Activated naive CD8-positive, alpha-beta T cell treated with anti-CD3 and anti-CD28 coated beads for 36 hours (primary cell): ENCODE data around the gene ITGBL1. TPM values are rescaled to one million over a fixed set of nuclear protein-coding genes. Genes with fewer than 3 reads are reported as not detected.

Experiments
- DNase-seq: peaks from one replicate; pipeline ENCODE4 v3.0.0; 2021
- H3K27ac Mint-ChIP-seq: one replicate; pipeline ENCODE4 v1.8.0; 2022; ENCODE audit warnings: mild to moderate bottlenecking, moderate library complexity, mixed read lengths
- H3K27me3 Mint-ChIP-seq: one replicate; pipeline ENCODE4 v1.8.0; 2022; ENCODE audit warnings: mild to moderate bottlenecking, mixed read lengths
- H3K36me3 Mint-ChIP-seq: one replicate; pipeline ENCODE4 v1.8.0; 2021; ENCODE audit warnings: mild to moderate bottlenecking, mixed read lengths
- H3K4me1 Mint-ChIP-seq: one replicate; pipeline ENCODE4 v1.8.0; 2021; ENCODE audit warnings: mixed read lengths
- H3K4me3 Mint-ChIP-seq: one replicate; pipeline ENCODE4 v1.8.0; 2022; ENCODE audit warnings: mild to moderate bottlenecking, moderate library complexity, mixed read lengths
- H3K9me3 Mint-ChIP-seq: one replicate; pipeline ENCODE4 v1.8.0; 2022; ENCODE audit warnings: mixed read lengths
- total RNA-seq, 2 experiments: library from RNA; stranded (reverse); gene quantifications; one replicate each; pipeline ENCODE4 v1.2.3, GENCODE V29; 2021

Gene ITGBL1
- total RNA-seq, 2 experiments from 2014 or later: not detected

DNA sequence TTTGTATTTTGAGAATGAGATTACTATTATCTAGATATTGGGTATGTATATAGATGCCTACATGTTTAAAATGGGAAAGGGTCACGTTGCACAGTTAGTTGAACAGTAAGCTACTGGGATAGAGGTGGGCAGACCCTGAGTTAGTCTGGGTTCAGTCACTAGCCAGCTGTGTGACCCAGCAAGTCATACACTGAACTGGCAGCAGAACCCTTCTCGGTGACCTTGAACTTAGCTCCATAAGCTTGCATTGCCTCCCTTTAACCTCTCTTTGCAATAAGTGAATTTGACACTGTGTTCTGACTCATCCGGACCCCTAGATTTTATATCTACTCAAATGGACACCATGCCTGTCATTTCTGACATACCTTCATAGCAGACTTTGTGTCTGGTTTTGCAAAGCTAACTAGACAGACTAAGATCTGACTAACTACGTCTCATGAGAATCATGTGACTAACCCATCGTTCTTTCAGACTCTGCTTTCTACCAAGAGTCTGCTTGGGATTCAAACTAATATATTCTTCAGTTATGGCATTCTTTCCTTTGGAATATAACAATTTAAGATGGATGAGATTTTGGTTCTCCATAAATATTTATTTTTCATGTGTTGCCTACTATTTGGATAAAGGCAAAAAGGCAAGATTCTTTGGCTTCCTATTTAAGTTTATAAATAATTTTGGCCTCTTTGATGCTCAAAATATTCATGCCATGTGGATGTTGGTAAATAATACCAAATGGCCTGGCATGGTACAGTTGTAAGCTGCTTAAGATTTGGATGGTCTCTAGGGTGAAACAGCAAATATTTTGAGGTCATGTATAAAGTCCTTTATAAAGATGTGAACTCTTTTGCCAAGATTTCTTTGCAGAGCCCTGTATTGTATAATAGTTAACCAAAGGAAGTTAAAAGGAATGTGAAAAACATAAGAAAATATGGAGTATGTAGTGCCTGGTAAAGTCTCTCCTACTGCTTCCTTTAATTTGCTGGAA lies 159.3 kb downstream of the ITGBL1 start:
- Mint-ChIP-seq H3K27ac (no peak overlapping the region), H3K4me3 (no peak overlapping the region), H3K9me3 (no peaks in the 10 kb centered on the region), H3K4me1 (no peaks in the 10 kb centered on the region), H3K36me3 (no peaks in the 10 kb centered on the region), H3K27me3 (peaks cover 13% of the 10 kb centered on the region)
- no peak for DNase-seq

DNA sequence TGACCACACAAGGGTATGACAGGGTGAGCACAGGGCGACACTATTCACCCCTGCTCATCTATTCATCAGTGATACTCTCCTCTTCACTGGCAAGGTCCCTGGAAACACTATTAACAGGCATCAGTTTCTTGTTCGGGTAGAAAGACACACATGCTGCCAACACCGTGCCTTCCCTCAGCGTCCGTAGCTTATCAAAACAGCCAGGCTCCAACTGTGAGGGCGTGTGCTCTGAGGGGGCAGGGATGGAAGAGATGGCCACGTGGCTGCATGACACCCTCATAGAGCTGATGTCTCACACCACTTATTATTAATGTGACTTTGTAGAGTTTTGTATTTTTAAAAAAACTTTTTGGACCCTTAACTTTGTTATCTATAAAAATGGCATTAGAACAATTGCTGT lies 160.3 kb downstream of the ITGBL1 start:
- Mint-ChIP-seq H3K27ac (no peak overlapping the region), H3K27me3 (peaks cover 11% of the 10 kb centered on the region), H3K4me1 (no peaks in the 10 kb centered on the region), H3K4me3 (no peak overlapping the region), H3K36me3 (no peaks in the 10 kb centered on the region), H3K9me3 (no peaks in the 10 kb centered on the region)
- no peak for DNase-seq

DNA sequence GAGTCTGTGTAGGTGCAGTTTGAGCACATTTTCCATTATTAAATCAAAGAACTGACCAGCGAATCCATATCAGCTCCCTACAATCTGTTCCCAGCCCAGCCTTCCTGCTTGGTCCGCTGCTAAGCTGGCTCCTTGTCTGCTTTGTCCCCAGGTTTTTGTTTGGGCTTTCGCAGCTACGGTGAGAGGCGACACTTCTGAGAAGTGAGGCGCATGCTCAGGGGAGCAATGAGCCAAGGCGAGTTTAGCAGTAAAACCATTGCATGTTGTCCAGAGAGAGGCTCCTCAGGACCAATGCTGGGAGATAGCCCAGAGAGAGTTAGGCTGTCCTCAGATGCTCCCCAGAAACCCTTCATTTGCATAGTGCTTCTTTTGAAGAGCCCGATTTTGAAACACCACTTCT lies 162.0 kb downstream of the ITGBL1 start:
- DNase-seq: no peak
- H3K27me3 Mint-ChIP-seq: peaks cover 8% of the 10 kb centered on the region
- no peaks in the 10 kb centered on the region for H3K9me3 Mint-ChIP-seq
- H3K27ac Mint-ChIP-seq: no peak overlapping the region
- no peaks in the 10 kb centered on the region for H3K36me3 Mint-ChIP-seq
- H3K4me1 Mint-ChIP-seq: peaks cover 5% of the 10 kb centered on the region
- no peak overlapping the region for H3K4me3 Mint-ChIP-seq

DNA sequence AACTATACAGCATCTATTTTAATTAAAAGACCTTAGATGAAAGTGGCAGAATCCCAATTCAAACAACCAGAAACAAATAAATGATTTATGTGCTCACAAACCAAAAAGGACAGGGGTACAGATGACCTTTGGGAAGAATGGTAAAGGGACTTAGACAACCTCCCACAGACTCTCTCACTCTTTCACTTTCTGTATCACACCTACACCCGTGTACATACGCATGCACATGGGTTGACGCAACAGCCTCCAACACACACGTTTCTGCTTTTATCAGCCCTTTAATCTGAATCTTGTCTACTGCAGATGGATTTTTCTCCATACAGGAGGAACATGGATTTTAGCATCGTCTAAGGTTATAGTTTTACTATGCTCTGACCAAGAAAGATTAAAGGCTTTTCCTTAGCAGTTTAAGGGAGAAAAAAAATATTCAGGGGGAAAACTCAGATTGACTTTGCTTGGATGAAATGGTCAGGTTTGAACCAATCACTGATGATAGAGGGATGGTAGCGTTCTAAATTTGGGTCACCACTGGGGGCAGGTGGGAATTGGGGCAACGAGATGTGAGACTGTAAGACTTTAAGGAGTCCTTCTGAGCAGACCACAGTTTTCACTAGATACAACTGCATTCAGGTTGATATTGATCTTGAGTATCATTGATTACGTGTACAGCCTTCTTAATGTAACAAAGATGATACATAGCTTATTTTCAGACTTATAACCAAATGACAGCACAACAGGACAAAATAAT lies 166.1 kb downstream of the ITGBL1 start:
- Mint-ChIP-seq H3K36me3 (no peaks in the 10 kb centered on the region), H3K4me3 (no peak overlapping the region), H3K4me1 (peaks cover 17% of the 10 kb centered on the region), H3K27me3 (peaks cover 8% of the 10 kb centered on the region), H3K9me3 (no peaks in the 10 kb centered on the region), H3K27ac (no peak overlapping the region)
- no peak for DNase-seq

DNA sequence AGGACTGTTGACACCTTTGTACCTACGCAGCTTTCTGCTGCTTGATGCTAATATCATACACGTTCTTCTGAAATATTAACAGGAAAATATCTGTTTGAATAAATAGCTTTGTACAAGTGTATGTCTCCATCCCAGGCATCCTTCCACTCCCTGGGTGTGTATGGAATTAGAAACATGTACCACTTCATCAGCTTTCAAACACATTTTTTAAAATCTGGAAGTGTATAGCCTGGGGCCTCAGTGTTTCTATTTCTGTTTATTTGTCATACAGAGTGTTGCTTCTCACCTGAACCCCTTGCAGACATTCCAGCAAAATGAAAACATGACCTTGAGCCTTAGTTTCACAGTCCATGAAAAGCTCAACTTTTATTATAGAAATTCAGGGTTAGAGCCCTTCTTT lies 168.6 kb downstream of the ITGBL1 start:
- H3K27me3 Mint-ChIP-seq: no peaks in the 10 kb centered on the region
- peaks cover 41% of the 10 kb centered on the region for H3K4me1 Mint-ChIP-seq
- H3K9me3 Mint-ChIP-seq: no peaks in the 10 kb centered on the region
- no peak overlapping the region for H3K4me3 Mint-ChIP-seq
- no peak overlapping the region for H3K27ac Mint-ChIP-seq
- H3K36me3 Mint-ChIP-seq: no peaks in the 10 kb centered on the region
- DNase-seq: no peak

DNA sequence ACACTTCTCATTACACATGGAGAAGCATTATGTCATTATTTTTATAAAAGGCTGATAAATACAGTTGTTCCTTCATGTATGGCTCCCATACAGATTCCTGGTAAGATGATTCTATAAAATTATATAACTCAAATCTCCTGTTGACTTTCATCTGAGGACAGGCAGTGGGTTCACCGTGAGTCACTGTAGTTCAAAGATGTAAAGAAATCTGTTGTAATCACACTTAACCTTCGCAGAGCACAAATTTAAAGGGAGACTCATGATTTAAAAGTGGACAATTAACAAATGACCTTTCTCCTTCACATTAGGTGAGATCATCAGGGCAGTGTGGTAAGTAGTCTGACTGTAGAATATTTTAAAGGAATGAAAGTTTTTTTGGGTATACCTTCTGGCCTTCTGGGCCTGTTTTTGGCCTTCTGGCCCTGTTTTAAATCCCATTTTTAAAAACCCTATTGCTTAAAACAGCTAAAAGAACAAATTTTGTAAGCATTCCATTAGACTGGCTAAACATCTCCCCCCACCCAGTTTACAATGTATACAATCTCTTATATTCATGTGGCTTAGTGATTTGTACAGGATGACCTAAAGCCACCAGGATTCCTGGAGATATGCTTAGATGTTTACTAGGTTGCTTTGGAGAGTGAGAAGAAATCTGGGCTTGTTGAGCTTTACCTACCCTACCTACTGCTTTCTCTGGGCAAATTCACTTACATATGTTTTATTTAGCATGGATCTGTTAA lies 171.2 kb downstream of the ITGBL1 start:
- Mint-ChIP-seq H3K4me3 (peak overlapping the region; percentile 49), H3K9me3 (no peaks in the 10 kb centered on the region), H3K27me3 (no peaks in the 10 kb centered on the region), H3K27ac (peak overlapping the region; percentile 74), H3K36me3 (no peaks in the 10 kb centered on the region), H3K4me1 (peaks cover 54% of the 10 kb centered on the region)
- DNase-seq: no peak

DNA sequence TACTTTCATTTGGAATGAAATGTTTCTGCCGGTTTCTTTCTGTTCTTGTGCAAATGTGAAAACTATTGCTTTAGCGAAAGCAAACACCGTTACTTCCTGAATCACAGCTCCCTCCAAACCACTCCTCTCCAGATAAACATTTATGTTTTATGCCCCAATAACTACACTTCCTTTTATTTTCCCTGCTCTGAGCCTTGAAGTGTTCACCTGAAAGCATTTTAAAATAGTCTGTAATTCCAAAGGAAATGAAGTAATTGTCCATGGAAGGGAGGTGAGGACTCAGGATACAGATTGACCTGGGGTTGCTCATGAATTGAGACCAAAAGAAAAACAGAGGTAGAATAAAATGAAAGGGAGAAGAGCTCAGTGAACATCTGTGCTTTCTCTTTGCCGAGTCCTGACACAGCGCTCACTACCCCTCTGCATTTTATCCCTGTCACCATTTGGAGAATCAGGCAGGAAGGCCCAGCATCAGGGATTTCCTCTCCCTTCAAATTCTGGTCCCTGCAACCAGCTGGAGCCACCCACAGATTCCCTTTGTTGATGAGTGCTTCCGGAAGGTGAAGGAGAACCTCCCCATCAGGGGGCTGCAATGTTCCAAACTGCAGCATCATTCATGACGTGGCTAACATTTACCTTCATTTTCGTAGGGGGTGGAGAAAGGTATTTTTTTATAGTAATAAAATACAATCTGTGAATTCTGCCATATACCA lies 171.9 kb downstream of the ITGBL1 start:
- DNase-seq: no peak
- Mint-ChIP-seq H3K27me3 (no peaks in the 10 kb centered on the region), H3K9me3 (no peaks in the 10 kb centered on the region), H3K36me3 (no peaks in the 10 kb centered on the region), H3K4me1 (peaks cover 53% of the 10 kb centered on the region), H3K4me3 (peak overlapping the region; percentile 49), H3K27ac (peak overlapping the region; percentile 74)

DNA sequence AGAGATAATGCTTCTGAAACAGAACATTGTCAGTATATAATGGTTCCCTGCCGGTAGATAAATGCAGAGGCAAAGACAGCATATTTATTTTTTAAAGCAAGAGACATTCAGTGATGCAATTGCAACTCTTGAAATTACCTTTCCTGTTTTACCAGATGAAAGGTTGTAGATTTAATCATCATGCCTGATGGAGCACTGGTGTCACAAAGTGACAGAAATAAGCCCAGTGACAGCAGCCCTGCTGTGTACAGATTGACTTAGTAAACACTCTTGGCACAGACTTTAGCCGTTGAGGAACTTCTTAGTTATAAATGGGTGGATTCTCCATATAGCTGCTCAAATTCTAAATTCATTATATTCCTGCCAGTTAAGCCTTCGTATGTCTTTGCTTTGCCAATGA lies 172.5 kb downstream of the ITGBL1 start:
- no peak overlapping the region for H3K4me3 Mint-ChIP-seq
- no peak for DNase-seq
- no peaks in the 10 kb centered on the region for H3K27me3 Mint-ChIP-seq
- H3K27ac Mint-ChIP-seq: no peak overlapping the region
- H3K9me3 Mint-ChIP-seq: no peaks in the 10 kb centered on the region
- H3K36me3 Mint-ChIP-seq: no peaks in the 10 kb centered on the region
- peaks cover 53% of the 10 kb centered on the region for H3K4me1 Mint-ChIP-seq

DNA sequence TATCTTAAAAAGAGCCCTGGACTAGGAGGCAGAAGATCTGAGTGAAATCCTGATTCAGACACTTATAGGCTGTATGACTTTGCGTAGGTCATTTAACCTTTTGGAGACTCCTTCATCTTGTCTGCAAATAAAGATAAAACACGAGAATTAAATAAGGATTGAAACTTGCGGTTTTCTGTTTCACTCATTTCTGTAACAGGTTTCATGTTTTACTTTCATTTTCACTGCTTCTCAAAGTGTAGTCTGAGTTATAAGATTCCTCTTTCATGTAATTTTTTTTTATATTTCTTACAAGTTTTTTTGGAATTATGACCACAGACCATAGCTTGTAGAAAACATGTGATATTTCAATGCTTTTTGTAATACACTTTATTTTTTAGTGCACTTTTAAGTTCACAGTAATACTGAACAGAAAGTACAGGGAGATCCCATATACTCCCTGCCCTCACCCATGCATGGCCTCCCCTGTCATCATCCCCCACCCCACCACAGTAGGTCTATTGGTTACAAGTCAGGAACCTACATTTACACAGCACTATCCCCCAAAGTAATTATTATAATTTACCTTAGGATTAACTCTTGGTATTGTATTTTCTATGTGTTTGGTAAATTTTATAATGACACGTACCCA lies 174.6 kb downstream of the ITGBL1 start:
- DNase-seq: peak; percentile 50
- Mint-ChIP-seq H3K36me3 (no peaks in the 10 kb centered on the region), H3K4me3 (no peak overlapping the region), H3K9me3 (no peaks in the 10 kb centered on the region), H3K27me3 (peaks cover 3% of the 10 kb centered on the region), H3K27ac (peak overlapping the region; percentile 81), H3K4me1 (peaks cover 47% of the 10 kb centered on the region)

DNA sequence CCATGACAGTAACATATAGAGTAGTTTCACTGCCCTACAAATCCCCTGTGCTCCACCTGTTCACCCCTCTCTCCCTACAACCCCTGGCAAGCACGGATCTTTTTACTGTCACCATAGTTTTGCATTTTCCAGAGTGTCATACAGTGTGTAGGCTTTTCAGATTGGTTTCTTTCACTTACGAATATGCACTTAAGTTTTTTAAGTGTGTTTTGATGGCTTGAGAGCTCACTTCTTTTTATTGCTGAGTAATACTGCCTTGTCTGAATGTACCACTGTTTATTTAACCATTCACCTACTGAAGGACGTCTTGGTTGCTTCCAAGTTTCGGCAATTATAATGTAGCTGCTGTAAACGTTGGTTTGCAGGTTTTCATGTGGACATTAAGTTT lies 175.1 kb downstream of the ITGBL1 start:
- Mint-ChIP-seq H3K36me3 (no peaks in the 10 kb centered on the region), H3K27ac (peak overlapping the region; percentile 81), H3K27me3 (peaks cover 3% of the 10 kb centered on the region), H3K9me3 (no peaks in the 10 kb centered on the region), H3K4me3 (peak overlapping the region; percentile 15), H3K4me1 (peaks cover 47% of the 10 kb centered on the region)
- DNase-seq: no peak

DNA sequence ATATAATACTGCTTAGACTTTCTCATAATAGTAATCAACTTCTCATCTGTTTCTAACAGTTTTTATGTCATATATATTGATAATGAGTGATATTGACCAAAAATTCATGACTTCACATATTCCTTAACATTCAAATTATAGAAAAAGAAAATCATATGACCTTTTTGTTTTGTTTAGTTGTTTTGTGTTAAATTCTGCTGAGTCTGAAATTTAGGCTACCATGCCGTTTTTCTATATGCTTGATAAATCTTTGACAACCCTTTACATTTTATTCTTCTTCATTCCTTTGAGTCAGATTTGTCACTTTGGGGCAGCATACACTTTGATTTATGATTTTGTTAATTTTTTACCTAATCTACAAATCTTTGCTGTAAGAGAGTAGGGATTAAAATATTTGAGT lies 176.4 kb downstream of the ITGBL1 start:
- Mint-ChIP-seq H3K4me3 (no peak overlapping the region), H3K36me3 (no peaks in the 10 kb centered on the region), H3K27ac (no peak overlapping the region), H3K9me3 (no peaks in the 10 kb centered on the region), H3K27me3 (peaks cover 8% of the 10 kb centered on the region), H3K4me1 (peaks cover 38% of the 10 kb centered on the region)
- no peak for DNase-seq

DNA sequence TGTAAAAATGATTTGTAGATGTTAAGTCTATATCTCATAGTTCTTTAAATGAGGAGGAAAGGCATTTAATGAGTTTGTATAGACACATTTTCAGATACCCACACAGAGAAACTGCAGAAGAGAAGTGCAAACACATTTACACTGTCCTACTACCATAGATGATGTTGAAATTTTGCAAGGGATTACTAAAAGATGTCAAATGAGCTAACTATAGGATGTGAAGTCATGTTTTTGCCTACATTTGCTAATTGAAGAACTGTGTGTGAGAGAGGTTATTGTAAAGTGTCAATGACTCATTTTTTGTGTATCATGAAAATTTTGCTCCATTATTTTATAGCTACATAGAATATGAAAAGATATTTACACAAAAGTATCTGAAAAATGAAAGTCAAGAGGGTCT lies 178.9 kb downstream of the ITGBL1 start:
- no peak overlapping the region for H3K4me3 Mint-ChIP-seq
- no peaks in the 10 kb centered on the region for H3K36me3 Mint-ChIP-seq
- H3K9me3 Mint-ChIP-seq: no peaks in the 10 kb centered on the region
- H3K27me3 Mint-ChIP-seq: peaks cover 8% of the 10 kb centered on the region
- no peak for DNase-seq
- H3K27ac Mint-ChIP-seq: no peak overlapping the region
- peaks cover 15% of the 10 kb centered on the region for H3K4me1 Mint-ChIP-seq

DNA sequence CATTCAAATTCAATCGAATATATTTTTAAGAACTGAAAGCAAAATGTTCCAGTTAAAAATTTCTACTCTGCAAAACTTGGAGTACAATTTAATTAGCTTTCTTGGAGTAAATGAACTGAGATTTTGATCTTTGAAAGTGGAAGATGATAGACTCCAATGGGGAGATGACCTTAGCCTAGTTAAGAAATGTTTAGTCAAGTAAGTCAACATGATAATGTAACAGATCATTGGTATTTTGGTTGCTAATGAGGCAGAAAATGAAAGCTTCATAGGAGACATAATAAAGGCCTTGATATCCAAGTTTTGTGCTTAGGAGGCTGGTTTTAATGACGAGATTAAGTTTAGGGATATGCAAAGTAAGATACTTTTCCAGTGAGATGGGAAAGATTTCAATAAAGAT lies 181.7 kb downstream of the ITGBL1 start:
- Mint-ChIP-seq H3K4me3 (no peak overlapping the region), H3K4me1 (no peaks in the 10 kb centered on the region), H3K9me3 (no peaks in the 10 kb centered on the region), H3K27me3 (peaks cover 11% of the 10 kb centered on the region), H3K27ac (no peak overlapping the region), H3K36me3 (no peaks in the 10 kb centered on the region)
- DNase-seq: no peak

DNA sequence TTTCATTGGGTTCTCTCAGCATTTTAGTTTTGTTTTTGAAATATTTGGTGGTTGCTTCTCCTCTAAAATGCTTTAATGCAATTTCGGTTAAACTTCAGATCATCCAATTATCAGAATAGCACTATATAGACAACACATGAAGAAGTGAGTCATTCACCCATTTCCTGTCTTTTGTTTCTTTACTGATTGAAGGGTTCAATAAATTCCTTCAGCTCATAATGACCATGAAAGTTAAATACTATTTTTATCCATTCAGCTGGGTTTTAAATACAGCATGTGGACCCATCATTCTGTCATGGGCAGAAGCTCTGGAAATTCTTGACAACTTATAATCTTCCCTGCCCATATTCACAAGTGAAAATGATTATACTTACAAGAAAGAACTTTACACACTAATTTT lies 187.2 kb downstream of the ITGBL1 start:
- no peaks in the 10 kb centered on the region for H3K36me3 Mint-ChIP-seq
- H3K27me3 Mint-ChIP-seq: peaks cover 8% of the 10 kb centered on the region
- H3K4me1 Mint-ChIP-seq: peaks cover 5% of the 10 kb centered on the region
- H3K4me3 Mint-ChIP-seq: no peak overlapping the region
- DNase-seq: no peak
- H3K27ac Mint-ChIP-seq: no peak overlapping the region
- H3K9me3 Mint-ChIP-seq: no peaks in the 10 kb centered on the region
